H1 (cell line): Measurements from ENCODE around the gene CELF2. TPM values are rescaled to one million over a fixed set of nuclear protein-coding genes. Genes with fewer than 3 reads are reported as not detected.

Experiments
- ASH2L ChIP-seq: fragments of 200-600, 300-600 bp; sonication (generic); IDR thresholded peaks from one replicate; pipeline ENCODE4 v1.7.1; 2017; ENCODE audit warnings: low read length
- CHD7 ChIP-seq: fragments of 300-600 bp; sonication (generic); IDR thresholded peaks from 2 replicates; pipeline ENCODE4 v1.7.1; 2012; ENCODE audit warnings: low read length, moderate library complexity, mild to moderate bottlenecking, inconsistent platforms; ENCODE audit not compliant: insufficient replicate concordance
- EP300 ChIP-seq, 2 experiments: IDR thresholded peaks; 1 replicate in 1 of 2; 2 replicates in 1 of 2; pipeline ENCODE4 v1.6.1; 2011 to 2012; ENCODE audit warnings: low read depth in 2 of 2, low read length in 2 of 2, mild to moderate bottlenecking in 2 of 2, borderline replicate concordance in 1 of 2, inconsistent platforms in 1 of 2, moderate library complexity in 1 of 2
- EZH2 ChIP-seq: fragments of 200-600 bp; sonication (generic); IDR thresholded peaks from 2 replicates; pipeline ENCODE4 v1.7.1; 2012; ENCODE audit warnings: low read depth, mild to moderate bottlenecking, moderate library complexity, low read length, inconsistent platforms; ENCODE audit not compliant: severe bottlenecking
- GTF2F1 ChIP-seq: IDR thresholded peaks from 2 replicates; pipeline ENCODE4 v1.6.1; 2012; ENCODE audit warnings: low read depth, low read length, improper control_type of control experiment, borderline replicate concordance
- HDAC2 ChIP-seq, 2 experiments: fragments of 300-600 bp in 1 of 2; sonication (generic) in 1 of 2; IDR thresholded peaks; 2 replicates each; pipeline ENCODE4 v1.6.1; 2011 to 2012; ENCODE audit warnings: low read depth in 2 of 2, low read length in 2 of 2, mild to moderate bottlenecking in 2 of 2, moderate library complexity in 2 of 2, borderline replicate concordance in 1 of 2, inconsistent platforms in 1 of 2
- JUN ChIP-seq: IDR thresholded peaks from 2 replicates; pipeline ENCODE4 v1.6.1; 2011; ENCODE audit warnings: low read depth, mild to moderate bottlenecking, improper control_type of control experiment, low read length
- POLR2AphosphoS5 ChIP-seq: IDR thresholded peaks from 2 replicates; pipeline ENCODE4 v1.6.1; 2011; ENCODE audit warnings: low read depth, low read length
- SP2 ChIP-seq: IDR thresholded peaks from 2 replicates; pipeline ENCODE4 v1.6.1; 2012; ENCODE audit warnings: mild to moderate bottlenecking, low read length, inconsistent platforms
- SUZ12 ChIP-seq: fragments of 200-600 bp; sonication (generic); IDR thresholded peaks from 2 replicates; pipeline ENCODE4 v1.6.1; 2012; ENCODE audit warnings: mild to moderate bottlenecking, inconsistent platforms, low read length, moderate library complexity, mixed read lengths
- YY1 ChIP-seq: IDR thresholded peaks from 2 replicates; pipeline ENCODE4 v1.6.1; 2011; ENCODE audit warnings: low read depth, mild to moderate bottlenecking, low read length
- polyA plus RNA-seq, 7 experiments: library from polyadenylated mRNA; depleted of rRNA in 3 of 7; stranded (reverse) in 5 of 7; unstranded in 2 of 7; fragments of >200 nt in 5 of 7; fragments of 200-250 nt in 2 of 7; gene quantifications; 1 replicate in 5 of 7; 2 replicates in 1 of 7; 4 replicates in 1 of 7; pipeline versions ENCODE4 v1.2.1 to v1.2.3, GENCODE V29; 2011 to 2013; ENCODE audit warnings: missing spikeins in 2 of 7, mixed read lengths in 2 of 7
- total RNA-seq: library from RNA; stranded (reverse); fragmentation: NEBNext Ultra II Directional; extraction: Animal tissue kit (Norgen Biotek cat#: 25700); gene quantifications from 2 replicates; pipeline ENCODE4 v1.2.1, GENCODE V29; 2021

CELF2 gene
- total and polyA plus RNA-seq, 2 of the 8 experiments (the other 6 are each of a cell fraction or from before 2014, with no cell fraction given), result 18.3 to 22.7 TPM

GRCh38 chr10:11134411-11134810 lies 116.7 kb downstream of the CELF2 start (continued):
- TF ChIP-seq CHD7, result no peak
- TF ChIP-seq POLR2AphosphoS5, result no peak
- TF ChIP-seq GTF2F1, result no peak
- no peak for TF ChIP-seq ASH2L
- TF ChIP-seq EP300 (IDR thresholded peaks at IDR 0.05; ENCODE audit: borderline replicate concordance in 1 of 2, low read depth in 2 of 2, low read length in 2 of 2), result no peak
- TF ChIP-seq JUN, result no peak
- TF ChIP-seq SUZ12, result no peak
- TF ChIP-seq EZH2, result no peak
- TF ChIP-seq SP2, result no peak
- no peak for TF ChIP-seq YY1
- TF ChIP-seq HDAC2 (IDR thresholded peaks at IDR 0.05; ENCODE audit: borderline replicate concordance in 1 of 2, low read depth in 2 of 2, low read length in 2 of 2), result no peak
- TF ChIP-seq, all 59 proteins: peak for 0
